GM21529 (cell line): ENCODE measurements around the gene BCL2L1.

Experiments
- ATAC-seq: cut with Tn5 transposase; IDR thresholded peaks from one replicate; pipeline ENCODE4 v1.9.1; 2021; ENCODE audit not compliant: unreplicated experiment

Gene BCL2L1

DNA sequence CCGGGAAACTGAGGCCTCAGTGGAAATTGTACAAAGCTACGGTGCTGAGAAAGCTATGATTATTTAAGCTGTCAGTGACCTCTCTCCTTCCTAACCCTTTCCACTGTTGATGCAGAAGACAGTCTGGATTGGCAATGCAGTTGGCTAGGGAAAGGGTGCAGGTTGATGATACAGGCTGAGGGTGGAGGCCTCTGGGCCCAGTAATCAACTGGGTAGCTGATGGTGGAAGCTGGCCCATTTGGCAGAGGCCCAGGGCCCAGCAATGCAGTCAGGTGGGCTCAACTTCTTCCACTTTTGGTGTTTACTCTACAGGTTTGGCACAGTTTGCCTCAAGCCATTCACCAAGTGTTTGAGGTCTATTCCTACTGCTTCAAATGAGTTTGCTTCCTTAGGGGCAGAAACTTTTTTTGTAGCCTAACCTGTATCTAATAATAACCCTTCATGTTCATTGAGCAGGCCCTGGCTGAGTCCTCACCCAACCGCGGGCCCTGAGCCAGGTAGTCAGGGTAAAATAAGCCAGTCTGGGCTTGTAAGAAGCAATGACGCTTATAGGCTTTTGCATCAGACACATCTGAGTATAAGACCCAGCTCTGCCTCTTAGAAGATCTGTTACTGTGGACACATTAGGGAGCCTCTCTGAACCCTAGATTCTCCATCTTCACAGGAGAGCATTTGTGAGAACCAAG is 12.1 kb downstream of the BCL2L1 start:
- no peak for ATAC-seq

DNA sequence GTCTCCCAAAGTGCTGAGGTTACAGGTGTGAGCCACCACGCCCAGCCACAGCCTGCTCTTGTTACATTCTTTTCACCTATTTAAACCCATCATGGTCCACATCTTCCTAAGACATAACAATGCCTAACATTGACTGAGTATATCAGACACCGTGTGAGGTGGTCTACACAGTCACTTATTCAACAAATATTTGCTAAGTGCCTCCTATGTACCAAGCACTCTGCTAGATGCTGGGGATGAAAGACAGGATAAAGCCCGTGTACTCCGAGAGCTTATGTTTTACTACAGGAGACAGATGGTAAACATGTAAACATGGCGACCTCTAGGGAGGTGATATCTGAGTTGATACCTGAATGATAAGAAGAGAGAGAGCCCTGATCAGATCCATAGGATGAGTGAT is 12.7 kb downstream of the BCL2L1 start:
- ATAC-seq = no peak

DNA sequence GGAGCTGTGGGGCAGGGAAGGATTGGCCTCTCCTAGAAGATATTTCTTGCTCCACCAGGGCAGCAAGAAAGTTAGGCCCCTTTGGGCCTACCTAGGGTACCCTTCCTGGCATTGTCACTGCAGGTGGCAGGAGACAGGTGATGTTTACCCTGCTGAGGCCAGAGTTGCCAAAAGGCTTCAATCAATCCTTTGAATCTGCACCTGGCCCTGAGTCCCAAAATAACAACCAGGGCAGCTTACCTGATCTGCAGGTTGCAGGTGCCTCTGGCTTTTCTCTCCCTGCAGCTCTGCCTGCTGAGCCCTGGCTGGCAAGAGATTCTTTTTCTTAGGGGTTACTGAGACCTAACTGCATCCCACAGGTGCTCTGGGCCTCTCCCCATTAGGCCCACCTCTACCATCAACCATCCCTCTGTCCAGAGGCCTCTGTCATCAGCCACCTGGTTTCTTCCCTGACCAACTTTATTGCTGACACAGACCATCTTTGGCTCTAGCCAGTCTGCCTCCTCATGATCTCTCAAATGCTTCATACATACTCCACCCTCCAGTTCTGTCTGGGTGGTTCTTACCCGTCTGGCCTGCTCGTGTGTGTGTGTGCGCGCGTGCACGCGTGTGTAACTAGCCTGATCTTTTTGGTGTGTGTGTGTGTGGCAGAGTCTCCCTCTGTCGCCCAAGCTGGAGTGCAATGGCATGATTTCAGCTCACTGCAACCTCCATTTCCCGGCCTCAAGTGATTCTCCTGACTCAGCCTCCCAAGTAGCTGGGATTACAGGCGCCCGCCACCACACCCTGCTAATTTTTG is 13.7 kb downstream of the BCL2L1 start:
- ATAC-seq = no peak

DNA sequence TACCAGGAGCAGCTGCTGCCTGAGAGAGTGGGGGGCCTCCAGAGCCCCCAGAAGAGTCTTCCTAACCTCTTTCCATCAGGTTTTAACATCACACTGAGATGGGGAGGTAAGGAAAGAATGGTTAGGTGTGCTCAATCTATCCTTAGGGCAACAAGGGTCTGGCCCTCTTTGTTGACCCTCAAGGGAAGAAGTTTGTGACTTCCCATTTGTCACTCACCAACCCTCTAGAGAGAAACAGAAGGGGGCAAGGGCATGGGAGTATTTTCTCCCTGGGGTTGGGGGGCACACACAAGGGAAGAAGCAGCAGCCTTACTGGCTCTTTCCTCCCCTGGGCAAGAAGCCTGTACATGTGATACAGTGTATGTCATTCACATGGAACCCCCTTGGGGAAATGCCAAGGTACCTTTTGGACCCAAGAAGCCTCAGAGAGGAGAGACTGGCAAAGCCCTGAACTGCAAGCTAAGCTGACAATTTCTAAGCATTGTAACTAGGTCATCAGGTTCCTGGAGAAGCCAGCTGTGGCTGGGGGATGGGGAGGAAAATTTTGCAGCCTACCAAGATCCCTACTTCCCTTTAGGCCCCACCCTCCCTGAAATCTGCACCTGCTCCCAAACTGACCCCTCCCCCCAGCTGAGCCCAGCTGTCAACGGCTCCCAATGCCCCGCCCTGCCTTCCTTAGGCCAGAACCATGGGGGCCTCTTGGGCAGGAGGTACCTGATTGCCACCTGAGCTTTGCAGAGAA is 14.5 kb downstream of the BCL2L1 start:
- no peak for ATAC-seq

DNA sequence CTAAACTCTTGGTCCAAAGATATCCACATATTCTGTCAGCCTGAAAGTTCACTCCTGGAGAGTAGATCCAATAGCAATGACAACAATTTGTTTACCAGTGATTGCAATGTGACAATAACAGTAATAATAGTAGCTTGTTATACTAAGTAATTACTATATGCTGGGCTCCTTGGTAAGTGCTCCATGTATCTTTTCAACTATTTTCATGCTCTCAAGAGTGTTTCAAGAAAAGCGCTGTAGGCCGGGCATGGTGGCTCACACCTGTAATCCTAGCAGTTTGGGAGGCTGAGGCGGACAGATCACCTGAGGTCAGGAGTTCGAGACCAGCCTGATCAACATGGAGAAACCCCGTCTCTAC is 15.4 kb downstream of the BCL2L1 start:
- ATAC-seq = no peak

DNA sequence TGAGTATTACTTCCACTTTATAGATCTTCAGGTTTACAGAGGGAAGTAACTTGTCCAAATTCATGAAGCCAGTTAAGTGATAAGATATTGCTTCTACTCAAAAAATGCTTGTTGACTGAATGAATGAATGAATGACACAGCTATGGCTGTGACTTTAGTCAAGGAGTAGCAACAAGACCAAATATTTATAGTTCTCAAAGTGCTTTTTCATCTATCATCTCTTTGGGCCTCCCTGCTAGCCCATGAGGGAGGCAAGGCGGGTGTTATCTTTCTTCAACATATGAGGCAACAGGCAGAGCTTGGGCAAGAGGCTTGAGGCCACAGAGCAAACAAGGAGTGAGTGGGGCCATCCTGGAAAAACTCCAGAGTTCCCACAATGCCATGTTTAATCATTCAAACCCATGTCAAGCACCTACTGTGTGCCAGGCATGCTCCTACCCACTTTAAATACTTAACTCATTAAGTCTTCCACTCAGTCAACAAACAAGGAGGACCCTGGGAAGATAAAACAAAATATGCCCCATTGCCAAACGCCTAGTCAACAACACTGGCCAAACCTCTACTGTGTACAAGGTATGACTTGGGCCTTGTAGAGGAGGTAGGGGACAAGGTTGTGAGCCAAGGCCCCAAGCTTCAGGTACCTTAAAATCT is 15.9 kb downstream of the BCL2L1 start:
- no peak for ATAC-seq

DNA sequence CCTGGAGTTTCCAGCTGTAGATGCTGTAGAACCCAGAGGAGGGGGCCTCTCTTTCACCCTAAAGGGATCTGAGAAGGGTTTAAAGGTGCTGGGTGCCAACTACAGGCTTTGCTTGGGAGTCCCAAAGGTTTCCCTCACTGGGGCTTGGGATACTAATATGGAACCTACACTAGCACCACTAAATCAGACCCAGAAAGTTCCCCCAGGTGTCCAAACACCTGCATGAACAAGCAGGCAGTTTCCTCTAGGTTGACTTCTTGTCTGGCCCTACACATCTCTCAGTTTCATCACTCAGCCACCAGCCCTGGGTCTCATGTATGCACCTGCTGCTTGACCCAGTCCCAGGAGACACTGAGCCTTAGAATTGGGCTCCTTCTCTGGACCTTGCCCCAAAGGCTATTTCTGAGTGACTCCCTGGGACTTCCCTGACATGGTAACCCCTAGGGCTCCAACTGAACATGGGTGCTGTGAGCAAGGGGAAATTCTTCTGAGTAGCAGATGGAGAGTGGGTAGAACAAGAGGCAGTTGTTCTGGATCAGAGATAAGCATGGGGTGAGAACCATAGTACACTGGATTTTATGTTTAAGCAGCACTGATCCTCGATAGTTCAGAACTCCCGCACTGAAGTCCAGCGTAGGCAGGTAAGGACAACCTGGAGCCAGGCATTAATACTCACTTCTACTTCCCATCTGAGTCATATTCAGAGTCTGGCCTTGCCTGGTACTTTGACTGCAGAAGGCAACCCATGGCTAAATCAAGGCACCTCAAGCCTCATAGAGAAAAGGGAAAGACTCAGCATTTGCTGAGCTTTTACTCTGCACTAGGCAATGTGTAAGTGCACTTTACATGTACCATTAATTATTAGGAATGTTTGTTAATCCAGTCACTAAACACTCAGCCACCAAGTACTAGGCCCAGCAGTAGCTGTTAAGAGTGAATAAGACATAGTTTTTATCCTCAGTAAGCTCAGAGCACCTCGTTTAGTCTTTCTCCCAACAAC is 16.8 kb downstream of the BCL2L1 start:
- ATAC-seq = peak; percentile 86

DNA sequence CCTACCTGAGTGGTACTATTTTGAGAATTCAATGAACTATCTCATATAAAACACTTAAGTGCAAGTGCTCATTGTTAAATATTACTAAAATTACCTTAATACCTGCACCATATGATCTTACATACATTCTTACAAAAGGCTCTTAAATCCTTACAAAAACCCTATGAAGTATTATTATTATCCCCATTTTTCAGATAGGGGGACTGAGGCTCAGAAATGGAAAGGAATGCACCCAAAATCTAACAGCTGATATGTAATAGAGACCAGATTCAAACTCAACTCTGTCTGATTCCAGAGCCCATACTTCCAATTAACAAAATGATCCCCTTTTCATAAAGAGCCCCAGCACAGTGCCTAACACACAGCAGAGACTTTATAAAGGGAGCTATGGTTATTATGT is 17.5 kb downstream of the BCL2L1 start:
- ATAC-seq = no peak

DNA sequence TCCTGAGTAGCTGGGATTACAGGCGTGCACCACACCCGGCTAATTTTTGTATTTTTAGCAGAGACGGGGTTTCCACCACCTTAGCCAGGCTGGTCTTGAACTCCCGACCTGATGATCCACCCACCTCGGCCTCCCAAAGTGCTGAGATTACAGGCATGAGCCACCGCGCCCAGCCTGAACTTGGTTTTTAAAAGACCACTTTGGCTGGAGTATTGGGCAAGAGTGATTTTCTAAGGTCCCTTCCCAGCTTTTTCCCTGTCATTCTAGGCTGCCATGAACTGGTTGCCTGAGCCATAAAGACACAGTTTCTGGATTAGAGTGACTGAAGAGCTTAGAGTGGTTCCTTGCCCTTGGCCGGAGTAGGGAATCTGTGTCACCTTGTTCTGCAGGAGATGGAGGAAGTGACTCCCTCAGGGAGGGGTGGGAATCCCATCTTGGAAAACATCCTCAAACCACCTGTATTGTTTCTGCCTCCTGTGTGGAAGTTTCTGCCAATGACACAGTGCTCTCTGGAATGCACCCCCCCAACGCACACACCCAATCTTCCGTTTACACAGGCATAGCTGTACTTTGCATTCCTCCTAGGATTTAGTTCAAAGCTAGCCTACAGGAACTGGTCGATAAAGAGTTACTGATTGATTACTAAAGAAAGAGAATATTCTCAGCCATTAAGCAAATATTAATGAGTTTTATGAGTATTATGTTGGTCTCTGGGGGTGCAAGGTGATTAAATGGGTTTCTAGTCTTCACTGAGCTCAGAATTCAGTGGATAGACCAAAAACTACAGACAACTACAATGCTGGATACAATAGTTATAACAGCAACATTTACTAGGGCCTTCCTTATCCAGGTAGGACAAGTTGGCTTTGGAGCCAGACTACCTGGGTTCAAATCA is 18.2 kb downstream of the BCL2L1 start:
- ATAC-seq = no peak

DNA sequence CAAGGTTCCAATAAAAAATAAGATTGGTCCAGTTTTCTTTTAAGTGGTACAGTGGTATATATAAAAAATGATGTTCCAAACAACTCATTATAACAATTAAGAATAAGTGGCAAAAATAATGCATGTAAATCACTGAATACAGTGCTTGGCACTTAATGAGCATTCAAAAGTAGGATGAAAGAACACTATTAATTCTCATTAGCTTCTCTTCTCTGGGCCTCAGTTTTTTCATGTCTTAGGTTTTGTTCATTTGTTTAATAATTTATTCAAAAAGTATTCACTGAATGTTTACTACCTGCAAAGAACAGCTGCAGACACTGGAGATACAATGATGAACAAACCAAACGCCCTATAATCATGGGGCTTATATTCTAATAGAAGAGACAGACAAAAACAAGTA is 21.1 kb downstream of the BCL2L1 start:
- ATAC-seq = no peak

DNA sequence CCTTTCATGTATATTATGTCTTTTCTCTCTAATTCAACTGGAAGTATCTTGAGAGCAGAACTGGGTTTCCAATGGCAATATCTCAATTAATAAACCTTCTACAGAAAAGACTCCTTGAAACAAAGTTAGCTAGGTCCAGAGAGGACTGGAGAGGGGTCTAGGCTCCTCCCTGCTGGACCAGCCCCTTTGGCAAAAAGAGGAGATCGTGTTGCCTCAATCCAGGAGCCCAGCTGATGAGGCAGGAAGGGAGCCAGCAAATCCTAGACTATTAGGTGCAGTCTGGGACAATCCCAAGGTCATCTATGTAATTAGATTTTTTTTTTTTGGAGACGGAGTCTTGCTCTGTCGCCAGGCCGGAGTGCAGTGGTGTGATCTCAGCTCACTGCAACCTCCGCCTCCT is 21.9 kb downstream of the BCL2L1 start:
- no peak for ATAC-seq

DNA sequence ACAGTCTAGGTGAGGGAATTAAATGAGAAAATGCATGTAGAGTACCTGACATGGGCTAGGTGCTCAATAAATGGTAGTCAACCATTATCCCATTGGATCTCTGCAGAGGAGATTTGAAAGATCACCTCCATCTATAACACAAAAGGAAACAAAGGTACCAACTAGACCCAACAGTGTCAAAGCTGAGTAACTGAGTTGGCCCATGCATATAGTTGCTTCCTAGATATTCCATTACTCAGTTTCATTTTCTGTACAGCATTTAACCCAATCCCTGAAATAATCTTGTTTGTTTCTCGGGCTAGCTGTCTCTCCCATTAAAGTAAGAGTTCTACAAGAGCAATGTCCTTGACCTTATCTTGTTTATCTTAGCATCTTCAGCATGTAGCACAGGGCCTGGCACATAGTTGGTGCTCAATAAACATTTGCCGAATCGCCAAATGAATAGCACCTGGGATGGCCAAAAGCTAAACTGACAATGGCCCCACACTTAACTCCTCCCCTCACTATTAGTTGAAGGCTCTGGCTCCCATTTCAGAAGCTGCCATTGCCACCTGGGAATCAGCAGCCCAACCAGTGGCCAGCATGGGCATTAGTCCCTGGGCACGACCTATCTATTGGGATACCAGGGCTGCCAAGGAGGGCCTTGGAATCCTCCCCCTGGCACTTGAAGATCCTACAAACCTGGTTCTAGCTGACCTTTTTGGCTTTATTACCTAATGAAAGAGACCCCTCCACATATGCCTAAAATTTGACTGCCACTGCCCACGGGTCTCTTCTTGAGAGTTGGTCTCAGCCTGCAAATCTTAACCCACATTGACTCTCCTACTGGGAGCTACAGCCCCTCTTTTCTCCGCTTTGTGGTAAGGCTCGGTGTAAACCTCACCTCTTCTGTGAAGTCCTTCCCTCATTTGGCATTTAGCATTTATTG is 22.6 kb downstream of the BCL2L1 start:
- no peak for ATAC-seq

DNA sequence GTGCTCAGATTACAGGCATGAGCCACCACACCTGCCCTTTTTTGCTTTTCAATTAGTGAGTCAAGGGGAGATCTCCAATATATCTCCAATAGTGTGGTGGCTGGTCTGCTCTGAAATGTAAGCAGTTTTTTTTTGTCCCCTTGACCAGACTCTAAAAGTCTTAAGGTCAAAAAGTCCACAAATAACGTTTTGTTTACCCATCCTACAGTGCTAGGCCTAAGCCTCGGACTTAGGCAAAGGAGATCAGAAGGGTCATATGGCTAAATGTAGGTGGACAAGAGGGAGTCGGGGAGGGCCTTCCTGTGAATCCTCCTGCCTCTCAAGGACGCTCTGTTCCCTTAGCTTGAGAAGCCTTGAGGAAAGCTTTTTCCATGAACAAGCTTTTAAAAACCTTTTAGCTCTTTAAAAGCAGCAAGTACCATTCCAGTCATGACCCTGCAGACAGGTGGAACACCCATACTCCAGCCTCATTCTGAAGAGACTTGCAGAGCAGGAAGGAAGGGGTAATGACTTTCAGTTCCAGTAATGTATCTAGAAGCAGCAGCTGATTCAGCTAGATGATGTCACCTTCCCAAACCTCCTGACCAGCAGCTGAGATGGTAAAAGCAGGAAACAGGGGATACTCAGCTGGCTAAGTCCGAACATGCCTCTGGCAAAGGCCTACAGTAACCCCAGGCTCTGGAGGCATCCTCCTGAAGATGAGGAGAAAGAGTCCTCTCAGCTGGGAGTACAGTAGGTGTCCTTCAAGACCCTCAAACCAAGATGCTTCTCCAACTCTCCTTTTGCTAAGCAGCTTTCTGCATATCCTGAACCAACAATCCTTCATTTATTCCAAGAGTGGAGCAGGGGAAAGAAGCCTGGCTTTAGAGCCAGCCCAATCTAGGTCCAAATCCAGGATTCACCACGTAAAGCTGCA is 23.6 kb downstream of the BCL2L1 start:
- peak; percentile 98 for ATAC-seq

DNA sequence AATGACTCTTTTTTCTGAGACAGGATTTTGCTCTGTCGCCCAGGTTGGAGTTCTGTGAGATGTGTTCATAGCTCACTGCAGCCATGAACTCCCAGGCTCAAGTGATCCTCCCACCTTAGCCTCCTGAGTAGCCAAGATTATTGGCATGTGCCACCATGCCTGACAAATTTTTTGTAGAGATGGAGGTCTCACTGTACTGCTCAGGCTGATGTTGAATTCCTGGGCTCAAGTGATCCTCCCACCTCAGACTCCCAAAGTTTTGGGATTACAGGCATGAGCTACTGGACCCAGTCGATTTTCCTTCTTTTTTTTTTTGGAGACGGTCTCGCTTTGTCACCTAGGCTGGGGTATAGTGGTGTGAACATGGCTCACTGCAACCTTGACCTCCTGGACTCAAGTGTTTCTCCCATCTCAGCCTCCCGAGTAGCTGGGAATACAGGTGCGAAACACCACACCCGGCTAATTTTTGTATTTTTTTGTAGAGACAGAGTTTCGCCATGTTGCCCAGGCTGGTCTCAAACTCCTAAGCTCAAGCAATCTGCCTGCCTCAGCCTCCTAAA is 24.3 kb downstream of the BCL2L1 start:
- no peak for ATAC-seq

DNA sequence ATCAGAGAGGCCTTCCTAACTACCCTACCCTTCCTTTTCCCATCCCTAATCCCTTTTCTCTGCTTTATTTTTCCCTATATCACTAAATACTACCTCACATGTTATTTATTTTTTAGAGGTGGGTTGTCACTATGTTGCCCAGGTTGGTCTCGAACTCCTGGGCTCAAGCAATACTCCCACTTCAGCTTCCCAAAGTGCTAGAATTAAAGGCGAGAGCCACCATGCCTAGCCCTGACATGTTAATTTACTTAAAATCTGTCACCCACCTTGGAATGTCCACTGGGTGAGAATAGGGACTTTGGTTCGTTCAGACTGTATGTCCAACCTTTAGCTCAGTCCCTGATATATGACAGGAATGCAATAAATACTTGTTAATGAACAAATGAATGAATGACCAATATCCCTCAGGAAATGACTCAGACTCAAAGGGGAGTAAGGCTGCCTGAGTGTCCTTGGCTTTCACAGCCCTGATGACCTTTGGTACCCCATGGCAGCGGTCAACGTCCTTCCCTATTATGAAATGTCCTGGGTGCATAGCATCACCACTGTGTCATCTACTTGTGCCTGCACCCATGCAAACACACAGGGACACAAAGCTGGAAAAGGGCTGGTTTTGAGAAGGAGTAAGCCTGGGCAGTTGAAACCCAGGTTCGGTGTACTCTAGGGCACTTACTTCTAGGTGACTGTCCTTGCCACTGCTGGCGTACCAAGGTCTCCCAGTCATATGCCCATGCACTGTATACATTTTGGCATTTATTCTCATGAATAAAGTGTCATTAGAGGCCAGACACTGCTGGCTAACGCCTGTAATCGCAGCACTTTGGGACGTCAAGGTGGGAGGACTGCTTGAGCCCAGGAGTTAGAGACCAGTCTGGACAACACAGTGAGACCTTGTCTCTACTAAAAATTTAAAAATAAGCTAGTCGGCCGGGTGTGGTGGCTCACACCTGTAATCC is 26.5 kb downstream of the BCL2L1 start:
- no peak for ATAC-seq
